ENCODE data around the gene FAF1.

DNA sequence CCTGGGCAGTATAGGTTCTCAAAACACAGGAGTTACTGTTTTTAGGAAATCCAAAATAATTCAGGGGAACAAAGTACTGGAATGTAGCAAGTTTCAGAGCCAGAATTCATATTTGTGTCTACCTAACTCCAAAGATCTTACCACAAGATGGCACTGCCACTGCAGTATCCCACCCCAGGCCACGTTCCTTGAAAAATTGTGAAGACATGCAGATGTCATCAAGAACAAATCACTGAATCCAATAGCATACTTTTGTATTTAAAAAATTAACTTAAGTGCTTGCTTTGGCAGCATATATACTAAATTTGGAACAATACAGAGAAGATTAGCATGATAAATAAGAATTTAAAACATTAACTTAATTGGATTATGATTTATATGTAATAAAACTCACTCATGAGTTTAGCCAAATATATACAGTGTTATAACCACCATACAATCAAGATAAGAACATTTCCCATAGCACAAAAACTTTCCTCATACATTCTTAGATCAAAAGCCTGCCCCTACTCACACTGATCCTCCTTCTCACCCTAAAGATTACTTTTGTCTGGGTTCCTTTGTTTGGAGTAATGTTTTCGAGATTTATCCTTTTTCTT lies 209.9 kb downstream of the FAF1 start:
- TF ChIP-seq POLR2A (IDR thresholded peaks at IDR 0.05; ENCODE audit: low read depth, low read length) = no peak
- peak; percentile 32 to 50 for TF ChIP-seq CTCF (IDR thresholded peaks at IDR 0.05; ENCODE audit: extremely low read depth in 1 of 2, insufficient read depth in 1 of 2, low read depth in 1 of 2, low read length in 2 of 2)
- TF ChIP-seq MAX (IDR thresholded peaks at IDR 0.05; ENCODE audit: insufficient read depth, insufficient read length) = no peak
